Stimulated activated CD4-positive, alpha-beta T cell treated with anti-CD3 and anti-CD28 coated beads, Interleukin-12 subunit alpha, Interleukin-12 subunit beta, amount 100 ng/mL, for 4 hours (primary cell): ENCODE data around the gene SIRPB1.
"Not testable (repeated sequence)": the region's sequence is repeated elsewhere in the genome, so short reads cannot be mapped to it uniquely, and the experiment has no call there.

ENCODE experiments used
- DNase-seq: peaks from one replicate; pipeline ENCODE4 v3.0.0-alpha.2; 2020

The SIRPB1 gene

GRCh38 chr20:1635291-1635979, 15.6 kb upstream of the SIRPB1 start:
- DNase-seq, result no peak

GRCh38 chr20:1633535-1633934, 13.7 kb upstream of the SIRPB1 start:
- DNase-seq, result no peak

- peak; percentile 39 for DNase-seq
Measured at GRCh38 chr20:1632178-1632577, 12.4 kb upstream of the SIRPB1 start.

GRCh38 chr20:1631309-1632151, 11.7 kb upstream of the SIRPB1 start:
- DNase-seq, result no peak

GRCh38 chr20:1630186-1630585, 10.4 kb upstream of the SIRPB1 start:
- no peak for DNase-seq

- DNase-seq, result no peak
Measured at GRCh38 chr20:1629321-1629720, 9.5 kb upstream of the SIRPB1 start.

- no peak for DNase-seq
Measured at GRCh38 chr20:1628621-1629020, 8.8 kb upstream of the SIRPB1 start.

GRCh38 chr20:1627200-1627550, 7.4 kb upstream of the SIRPB1 start:
- no peak for DNase-seq

GRCh38 chr20:1626528-1627199, 6.9 kb upstream of the SIRPB1 start:
- no peak for DNase-seq

- no peak for DNase-seq
Measured at GRCh38 chr20:1625083-1625690, 5.4 kb upstream of the SIRPB1 start.

GRCh38 chr20:1623501-1624205, 3.8 kb upstream of the SIRPB1 start:
- no peak for DNase-seq

GRCh38 chr20:1622450-1622849, 2.6 kb upstream of the SIRPB1 start:
- DNase-seq, result no peak

GRCh38 chr20:1621316-1621715, 1.5 kb upstream of the SIRPB1 start:
- DNase-seq, result no peak

GRCh38 chr20:1618954-1619540, 762 bp downstream of the SIRPB1 start:
- no peak for DNase-seq

GRCh38 chr20:1618479-1618878, 1.3 kb downstream of the SIRPB1 start:
- no peak for DNase-seq

- no peak for DNase-seq
Measured at GRCh38 chr20:1616858-1617434, 2.9 kb downstream of the SIRPB1 start.

- DNase-seq, result not testable (repeated sequence)
Measured at GRCh38 chr20:1610404-1610803, 9.4 kb downstream of the SIRPB1 start.

- not testable (repeated sequence) for DNase-seq
Measured at GRCh38 chr20:1608678-1609347, 11.0 kb downstream of the SIRPB1 start.

- no peak for DNase-seq
Measured at GRCh38 chr20:1600736-1601135, 19.1 kb downstream of the SIRPB1 start.

- DNase-seq, result no peak
Measured at GRCh38 chr20:1595333-1595732, 24.5 kb downstream of the SIRPB1 start.
